Measurements from ENCODE around the gene CAPZA2.

DNA sequence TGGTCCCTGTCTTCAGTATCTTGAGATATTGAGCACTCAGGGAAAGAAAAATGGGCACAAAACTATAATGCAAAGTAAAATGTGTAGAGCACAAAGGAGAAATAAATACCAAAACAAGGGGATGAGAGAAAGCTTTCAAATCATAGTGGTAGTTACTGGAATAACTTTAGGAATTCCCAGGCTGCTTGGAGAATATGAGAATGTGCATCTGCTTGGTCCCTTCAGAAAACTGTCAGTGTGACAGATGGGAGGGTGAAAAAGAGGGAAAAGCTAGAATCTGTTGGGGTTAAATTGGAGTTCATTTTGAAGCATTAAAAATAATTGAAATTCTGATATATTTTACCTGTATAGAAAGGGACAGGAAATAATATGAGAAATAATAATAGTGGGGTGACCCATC lies 106.2 kb downstream of the CAPZA2 start:
- TF ChIP-seq, protein P1, sequence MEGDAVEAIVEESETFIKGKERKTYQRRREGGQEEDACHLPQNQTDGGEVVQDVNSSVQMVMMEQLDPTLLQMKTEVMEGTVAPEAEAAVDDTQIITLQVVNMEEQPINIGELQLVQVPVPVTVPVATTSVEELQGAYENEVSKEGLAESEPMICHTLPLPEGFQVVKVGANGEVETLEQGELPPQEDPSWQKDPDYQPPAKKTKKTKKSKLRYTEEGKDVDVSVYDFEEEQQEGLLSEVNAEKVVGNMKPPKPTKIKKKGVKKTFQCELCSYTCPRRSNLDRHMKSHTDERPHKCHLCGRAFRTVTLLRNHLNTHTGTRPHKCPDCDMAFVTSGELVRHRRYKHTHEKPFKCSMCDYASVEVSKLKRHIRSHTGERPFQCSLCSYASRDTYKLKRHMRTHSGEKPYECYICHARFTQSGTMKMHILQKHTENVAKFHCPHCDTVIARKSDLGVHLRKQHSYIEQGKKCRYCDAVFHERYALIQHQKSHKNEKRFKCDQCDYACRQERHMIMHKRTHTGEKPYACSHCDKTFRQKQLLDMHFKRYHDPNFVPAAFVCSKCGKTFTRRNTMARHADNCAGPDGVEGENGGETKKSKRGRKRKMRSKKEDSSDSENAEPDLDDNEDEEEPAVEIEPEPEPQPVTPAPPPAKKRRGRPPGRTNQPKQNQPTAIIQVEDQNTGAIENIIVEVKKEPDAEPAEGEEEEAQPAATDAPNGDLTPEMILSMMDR (conservative IDR thresholded peaks at IDR 0.05; ENCODE audit: low read depth, low read length) = no peak
- TF ChIP-seq EZH2 (IDR thresholded peaks at IDR 0.05; ENCODE audit: low read length, unreplicated experiment) (no peak), EZH2phosphoT487 (IDR thresholded peaks at IDR 0.05; ENCODE audit: borderline replicate concordance, low read length) (no peak)
